Daoy (cell line): ENCODE measurements around the gene RPS8. TPM values are rescaled to one million over a fixed set of nuclear protein-coding genes. Genes with fewer than 3 reads are reported as not detected.
"Not testable (repeated sequence)": the region's sequence is repeated elsewhere in the genome, so short reads cannot be mapped to it uniquely, and the experiment has no call there.

Source experiments
- DNase-seq: peaks from one replicate; pipeline ENCODE4 v3.0.0-alpha.2; 2015; ENCODE audit warnings: low read depth
- total RNA-seq: library from RNA; depleted of rRNA; stranded (reverse); fragments of >200 nt; shearing (Covaris generic); gene quantifications from 2 replicates; pipeline ENCODE4 v1.2.3, GENCODE V29; 2014; rRNA removed

The RPS8 gene
- total RNA-seq, 1 experiment from 2014 or later, result 2,795 TPM

DNA sequence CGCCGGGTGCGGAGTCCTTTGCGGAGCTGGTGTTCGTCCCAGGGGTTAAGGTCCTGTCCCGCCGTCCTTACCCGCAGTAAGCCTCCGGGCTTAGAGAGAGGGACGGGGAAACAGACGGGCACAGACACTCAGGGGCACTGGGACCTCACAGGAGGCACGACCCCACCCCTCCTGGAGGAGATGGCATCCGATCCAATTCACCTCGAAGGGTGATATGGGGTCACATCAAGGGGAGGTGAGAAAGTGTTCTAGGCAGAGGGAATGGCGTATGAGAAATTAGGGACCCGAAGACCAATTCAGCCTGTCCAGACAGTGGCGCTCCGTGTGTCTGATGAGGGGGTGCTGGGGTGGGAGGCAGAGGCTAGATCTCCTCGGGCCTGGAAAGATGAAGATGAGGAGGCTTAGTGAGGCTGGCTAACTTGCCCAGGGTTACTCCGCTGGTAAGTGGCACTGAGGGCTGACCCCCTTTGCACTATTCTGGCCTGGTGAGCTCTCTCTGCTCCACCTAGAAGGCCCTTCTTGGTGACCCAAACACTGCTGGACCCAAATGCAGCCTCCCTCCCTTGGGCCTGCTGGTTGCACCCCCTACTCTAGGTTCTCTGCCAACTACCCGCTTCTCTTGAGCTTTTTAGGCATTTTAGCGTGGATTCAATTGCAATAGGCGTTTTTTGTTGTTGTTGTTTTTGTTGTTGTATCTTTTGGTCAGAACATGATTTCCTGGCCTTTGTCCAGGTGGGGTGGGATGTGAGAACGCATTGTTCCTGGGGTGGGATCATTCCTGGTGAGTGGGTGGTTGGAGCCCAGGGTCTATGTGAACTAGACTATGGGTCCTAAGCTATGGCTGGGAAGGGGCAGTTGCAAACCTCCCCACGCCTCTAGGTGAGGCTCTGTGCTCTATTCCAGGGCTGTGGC is 45.2 kb downstream of the RPS8 start:
- DNase-seq, result no peak

- DNase-seq, result no peak
Observed at GRCh38 chr1:44821240-44821715, 45.9 kb downstream of the RPS8 start.

DNA sequence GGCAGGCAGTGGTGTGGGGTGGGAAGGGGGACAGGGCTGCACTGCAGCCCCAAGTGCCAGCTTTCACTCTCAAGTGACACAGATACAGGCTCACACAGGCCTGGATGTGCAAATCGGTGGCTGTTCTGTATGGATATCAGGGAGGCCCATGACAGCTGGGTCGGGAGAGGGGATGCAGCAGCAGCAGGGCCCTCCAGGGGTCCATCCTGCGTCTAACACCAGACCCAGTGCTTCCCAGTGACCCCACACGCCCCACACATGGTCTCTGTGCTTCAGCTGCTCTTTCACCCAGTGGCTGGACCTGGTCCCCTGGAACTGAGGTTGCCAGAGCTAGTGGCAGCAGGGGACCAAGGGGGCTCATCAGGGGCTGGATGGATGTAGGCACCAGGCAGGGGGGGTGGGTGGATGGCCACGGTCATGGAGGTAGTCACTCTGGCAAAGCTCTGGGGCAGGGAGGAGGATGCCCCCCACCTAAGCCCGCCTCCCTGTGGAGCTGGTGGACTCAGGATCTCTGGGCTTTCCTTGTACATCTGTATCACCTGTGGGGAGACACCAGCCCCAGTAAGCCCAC is 46.9 kb downstream of the RPS8 start:
- DNase-seq, result no peak

- DNase-seq, result no peak
Observed at GRCh38 chr1:44822981-44823451, 47.7 kb downstream of the RPS8 start.

DNA sequence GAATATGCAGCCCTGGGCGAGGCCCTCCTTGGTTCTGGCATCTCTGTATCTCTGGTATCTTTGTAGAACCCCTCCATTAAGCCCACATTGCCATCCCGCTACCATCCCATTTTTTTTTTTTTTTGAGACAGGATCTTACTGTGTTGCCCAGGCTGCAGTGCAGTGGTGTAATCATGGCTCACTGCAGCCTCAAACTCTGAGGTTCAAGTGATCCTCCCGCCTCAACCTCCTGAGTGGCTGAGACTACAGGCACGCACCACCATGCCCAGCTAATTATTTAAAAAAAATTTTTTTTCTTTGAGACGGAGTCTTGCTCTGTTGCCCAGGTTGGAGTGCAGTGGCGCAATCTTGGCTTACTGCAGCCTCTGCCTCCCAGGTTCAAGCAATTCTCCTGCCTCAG is 49.1 kb downstream of the RPS8 start:
- not testable (repeated sequence) for DNase-seq

GRCh38 chr1:44826375-44827196 is 51.2 kb downstream of the RPS8 start:
- no peak for DNase-seq

DNA sequence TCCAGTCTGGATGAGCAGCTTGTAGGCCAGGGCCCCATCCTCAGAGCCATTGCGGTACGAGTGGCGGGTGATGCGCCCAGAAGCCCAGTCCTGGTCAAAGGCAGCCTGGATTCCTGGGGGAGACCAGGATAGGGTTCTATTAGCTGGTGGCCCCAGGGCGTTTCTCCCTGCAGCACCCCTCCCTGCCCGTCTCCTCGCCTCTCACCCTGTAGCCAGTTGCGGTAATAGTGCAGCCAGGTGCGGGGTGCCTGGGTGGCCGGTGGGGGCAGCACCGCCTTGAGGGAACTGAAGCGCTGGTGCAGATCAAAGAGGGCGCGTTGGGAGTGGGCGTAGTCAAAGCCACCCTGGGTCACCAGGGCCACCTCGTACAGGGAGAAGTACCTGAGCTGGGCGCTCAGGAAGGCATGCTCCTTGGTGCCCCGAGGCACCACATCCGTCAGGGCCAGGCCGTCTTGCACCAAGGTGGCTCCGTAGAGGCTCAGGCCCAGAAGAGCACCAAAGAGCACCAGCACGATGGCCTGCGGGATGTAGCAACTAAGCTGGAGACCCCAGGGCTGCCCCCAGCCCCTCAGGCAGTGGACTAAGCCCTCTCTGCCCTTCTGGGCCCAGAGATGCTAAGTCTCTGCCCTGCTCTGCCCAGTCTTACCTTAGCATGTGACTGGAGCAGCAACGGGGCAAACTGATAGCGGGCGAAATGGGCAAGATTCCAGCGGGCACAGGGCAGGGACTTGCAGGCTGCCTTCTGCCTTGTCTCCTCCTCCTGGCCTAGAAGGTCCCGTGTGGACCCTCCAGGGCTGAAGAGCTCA is 52.1 kb downstream of the RPS8 start:
- no peak for DNase-seq

- no peak for DNase-seq
Observed at GRCh38 chr1:44828003-44828651, 52.8 kb downstream of the RPS8 start.

Other genes with a start within 250 kb of the RPS8 start
- 5.5 and 8.2 TPM in 2 replicates for gene TMEM53, start 101.1 kb upstream of the RPS8 start, total RNA-seq
- not detected in 2 replicates for gene ARMH1, start 100.8 kb upstream of the RPS8 start, total RNA-seq
- gene RNU5D-1, start 44.4 kb upstream of the RPS8 start, total RNA-seq, result not detected in 2 replicates
- gene KIF2C, start 35.7 kb upstream of the RPS8 start, total RNA-seq, result 110 and 117 TPM in 2 replicates
- gene BEST4, start 12.6 kb downstream of the RPS8 start, total RNA-seq, result not detected in 2 replicates
- 6.6 and 8.5 TPM in 2 replicates for gene PLK3, start 24.8 kb downstream of the RPS8 start, total RNA-seq
- not detected in 2 replicates for gene DYNLT4, start 31.8 kb downstream of the RPS8 start, total RNA-seq
- 0.03 and 0.29 TPM in 2 replicates for gene BTBD19, start 33.0 kb downstream of the RPS8 start, total RNA-seq
- gene PTCH2, start 67.7 kb downstream of the RPS8 start, total RNA-seq, result 0.11 TPM in 1 of 2 replicates, not detected in the other
- gene EIF2B3, start 211.1 kb downstream of the RPS8 start, total RNA-seq, result 60.8 and 70.5 TPM in 2 replicates
- 14.0 and 17.1 TPM in 2 replicates for gene HECTD3, start 235.8 kb downstream of the RPS8 start, total RNA-seq
- 90.6 and 118 TPM in 2 replicates for gene UROD, start 236.7 kb downstream of the RPS8 start, total RNA-seq